SK-N-SH treated with all-trans-retinoic acid at 6 μM for 48 hours (cell line): ENCODE results near the gene PIK3R6.

Experiments
- ARNTL ChIP-seq: fragments of 450-650 bp; formaldehyde crosslinking; IDR thresholded peaks from 2 replicates; pipeline ENCODE4 v1.5.0; 2020; ENCODE audit warnings: low read depth, mild to moderate bottlenecking, moderate library complexity, borderline replicate concordance
- BACH2 ChIP-seq: fragments of 250-450 bp; sonication (Bioruptor Pico); IDR thresholded peaks from 2 replicates; pipeline ENCODE4 v1.9.0; 2021; ENCODE audit warnings: mild to moderate bottlenecking, borderline replicate concordance
- ESRRG ChIP-seq: fragments of 250-450 bp; sonication (Bioruptor Pico); IDR thresholded peaks from 2 replicates; pipeline ENCODE4 v1.6.1; 2021; ENCODE audit warnings: mild to moderate bottlenecking
- ISL1 ChIP-seq: fragments of 250-450 bp; sonication (Bioruptor Pico); IDR thresholded peaks from 2 replicates; pipeline ENCODE4 v2.1.2; 2022; ENCODE audit warnings: mild to moderate bottlenecking, moderate library complexity
- OSR1 ChIP-seq: fragments of 250-450 bp; sonication (Bioruptor Pico); IDR thresholded peaks from 2 replicates; pipeline ENCODE4 v1.8.0; 2022; ENCODE audit warnings: moderate library complexity, mild to moderate bottlenecking, inconsistent platforms
- PPARA ChIP-seq: fragments of 250-450 bp; sonication (Bioruptor Pico); IDR thresholded peaks from 2 replicates; pipeline ENCODE4 v1.5.0; 2020; ENCODE audit warnings: mild to moderate bottlenecking, borderline replicate concordance
- RARB ChIP-seq: fragments of 250-450 bp; sonication (Bioruptor Pico); IDR thresholded peaks from 2 replicates; pipeline ENCODE4 v1.8.0; 2021; ENCODE audit warnings: mild to moderate bottlenecking, moderate library complexity
- ZFP3 ChIP-seq: fragments of 250-450 bp; sonication (Bioruptor Pico); IDR thresholded peaks from 2 replicates; pipeline ENCODE4 v1.5.0; 2020; ENCODE audit warnings: mild to moderate bottlenecking, moderate library complexity
- ZFP30 ChIP-seq: fragments of 450-650 bp; formaldehyde crosslinking; IDR thresholded peaks from 2 replicates; pipeline ENCODE4 v1.5.0; 2022; ENCODE audit warnings: mild to moderate bottlenecking, moderate library complexity
- ZNF70 ChIP-seq: fragments of 450-650 bp; formaldehyde crosslinking; IDR thresholded peaks from 2 replicates; pipeline ENCODE4 v1.5.0; 2020; ENCODE audit warnings: mild to moderate bottlenecking, moderate library complexity
- TF ChIP-seq, protein P1 (sequence below): fragments of 250-450 bp; sonication (Bioruptor Pico); IDR thresholded peaks from 2 replicates; pipeline ENCODE4 v1.8.0; 2020; ENCODE audit warnings: mild to moderate bottlenecking, moderate library complexity, borderline replicate concordance
- TF ChIP-seq, protein P2 (sequence below): fragments of 250-450 bp; sonication (Bioruptor Pico); IDR thresholded peaks from 2 replicates; pipeline ENCODE4 v1.5.1; 2020; ENCODE audit warnings: low read depth, mild to moderate bottlenecking, moderate library complexity
- TF ChIP-seq, protein P3 (sequence below): fragments of 250-450 bp; sonication (Bioruptor Pico); IDR thresholded peaks from 2 replicates; pipeline ENCODE4 v1.5.0; 2020; ENCODE audit warnings: mild to moderate bottlenecking, moderate library complexity
- TF ChIP-seq, protein P4 (sequence below): fragments of 250-450 bp; sonication (Bioruptor Pico); IDR thresholded peaks from 2 replicates; pipeline ENCODE4 v1.5.1; 2021; ENCODE audit warnings: mild to moderate bottlenecking, moderate library complexity

DNA sequence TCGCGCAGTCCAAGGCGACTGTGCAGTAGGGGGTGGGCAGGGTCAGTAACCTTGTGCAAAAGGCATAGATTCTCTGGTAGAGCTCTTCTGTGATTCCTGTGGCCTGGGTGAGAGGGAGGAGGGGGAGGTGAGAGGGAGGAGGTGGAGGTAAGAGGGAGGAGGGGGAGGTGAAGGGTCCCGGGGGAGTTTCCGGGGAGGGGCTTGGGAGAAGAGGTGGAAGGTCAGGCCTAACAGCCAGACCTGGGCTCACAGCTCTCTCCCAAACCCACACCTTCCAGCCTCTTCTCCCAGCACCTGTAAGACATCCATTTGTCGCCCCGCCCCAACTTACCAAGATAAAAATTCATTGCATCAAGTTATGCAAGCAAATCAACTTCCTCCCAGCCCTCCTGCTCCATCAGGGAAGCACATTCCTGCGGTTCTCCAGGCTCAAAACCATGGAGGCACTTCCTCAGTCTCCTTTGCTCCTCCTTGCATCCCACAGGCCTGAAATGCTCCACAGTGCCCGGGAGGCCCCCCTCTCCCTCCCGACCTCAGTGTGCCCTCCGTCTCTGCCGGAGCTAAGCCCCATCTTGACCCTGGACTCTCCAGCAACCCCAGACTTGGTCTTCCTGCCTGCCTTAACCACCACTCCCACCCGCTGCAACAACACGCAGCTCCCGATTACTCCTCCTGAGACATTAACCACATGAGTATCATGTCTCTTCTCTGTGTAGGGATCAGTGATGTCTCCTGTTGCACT lies 30.5 kb downstream of the PIK3R6 start:
- TF ChIP-seq, protein P1, sequence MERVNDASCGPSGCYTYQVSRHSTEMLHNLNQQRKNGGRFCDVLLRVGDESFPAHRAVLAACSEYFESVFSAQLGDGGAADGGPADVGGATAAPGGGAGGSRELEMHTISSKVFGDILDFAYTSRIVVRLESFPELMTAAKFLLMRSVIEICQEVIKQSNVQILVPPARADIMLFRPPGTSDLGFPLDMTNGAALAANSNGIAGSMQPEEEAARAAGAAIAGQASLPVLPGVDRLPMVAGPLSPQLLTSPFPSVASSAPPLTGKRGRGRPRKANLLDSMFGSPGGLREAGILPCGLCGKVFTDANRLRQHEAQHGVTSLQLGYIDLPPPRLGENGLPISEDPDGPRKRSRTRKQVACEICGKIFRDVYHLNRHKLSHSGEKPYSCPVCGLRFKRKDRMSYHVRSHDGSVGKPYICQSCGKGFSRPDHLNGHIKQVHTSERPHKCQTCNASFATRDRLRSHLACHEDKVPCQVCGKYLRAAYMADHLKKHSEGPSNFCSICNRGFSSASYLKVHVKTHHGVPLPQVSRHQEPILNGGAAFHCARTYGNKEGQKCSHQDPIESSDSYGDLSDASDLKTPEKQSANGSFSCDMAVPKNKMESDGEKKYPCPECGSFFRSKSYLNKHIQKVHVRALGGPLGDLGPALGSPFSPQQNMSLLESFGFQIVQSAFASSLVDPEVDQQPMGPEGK (CRISPR knock-in tag): no peak
- TF ChIP-seq ARNTL (no peak), ZFP30 (CRISPR knock-in tag) (no peak), ZNF70 (CRISPR knock-in tag) (no peak), RARB (CRISPR knock-in tag) (no peak), PPARA (CRISPR knock-in tag) (no peak), OSR1 (CRISPR knock-in tag) (no peak), ISL1 (CRISPR knock-in tag) (no peak), BACH2 (CRISPR knock-in tag) (no peak), ZFP3 (CRISPR knock-in tag) (no peak), ESRRG (CRISPR knock-in tag) (no peak)
- TF ChIP-seq, protein P2, sequence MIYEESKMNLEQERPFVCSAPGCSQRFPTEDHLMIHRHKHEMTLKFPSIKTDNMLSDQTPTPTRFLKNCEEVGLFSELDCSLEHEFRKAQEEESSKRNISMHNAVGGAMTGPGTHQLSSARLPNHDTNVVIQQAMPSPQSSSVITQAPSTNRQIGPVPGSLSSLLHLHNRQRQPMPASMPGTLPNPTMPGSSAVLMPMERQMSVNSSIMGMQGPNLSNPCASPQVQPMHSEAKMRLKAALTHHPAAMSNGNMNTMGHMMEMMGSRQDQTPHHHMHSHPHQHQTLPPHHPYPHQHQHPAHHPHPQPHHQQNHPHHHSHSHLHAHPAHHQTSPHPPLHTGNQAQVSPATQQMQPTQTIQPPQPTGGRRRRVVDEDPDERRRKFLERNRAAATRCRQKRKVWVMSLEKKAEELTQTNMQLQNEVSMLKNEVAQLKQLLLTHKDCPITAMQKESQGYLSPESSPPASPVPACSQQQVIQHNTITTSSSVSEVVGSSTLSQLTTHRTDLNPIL (CRISPR knock-in tag): no peak
- TF ChIP-seq, protein P3, sequence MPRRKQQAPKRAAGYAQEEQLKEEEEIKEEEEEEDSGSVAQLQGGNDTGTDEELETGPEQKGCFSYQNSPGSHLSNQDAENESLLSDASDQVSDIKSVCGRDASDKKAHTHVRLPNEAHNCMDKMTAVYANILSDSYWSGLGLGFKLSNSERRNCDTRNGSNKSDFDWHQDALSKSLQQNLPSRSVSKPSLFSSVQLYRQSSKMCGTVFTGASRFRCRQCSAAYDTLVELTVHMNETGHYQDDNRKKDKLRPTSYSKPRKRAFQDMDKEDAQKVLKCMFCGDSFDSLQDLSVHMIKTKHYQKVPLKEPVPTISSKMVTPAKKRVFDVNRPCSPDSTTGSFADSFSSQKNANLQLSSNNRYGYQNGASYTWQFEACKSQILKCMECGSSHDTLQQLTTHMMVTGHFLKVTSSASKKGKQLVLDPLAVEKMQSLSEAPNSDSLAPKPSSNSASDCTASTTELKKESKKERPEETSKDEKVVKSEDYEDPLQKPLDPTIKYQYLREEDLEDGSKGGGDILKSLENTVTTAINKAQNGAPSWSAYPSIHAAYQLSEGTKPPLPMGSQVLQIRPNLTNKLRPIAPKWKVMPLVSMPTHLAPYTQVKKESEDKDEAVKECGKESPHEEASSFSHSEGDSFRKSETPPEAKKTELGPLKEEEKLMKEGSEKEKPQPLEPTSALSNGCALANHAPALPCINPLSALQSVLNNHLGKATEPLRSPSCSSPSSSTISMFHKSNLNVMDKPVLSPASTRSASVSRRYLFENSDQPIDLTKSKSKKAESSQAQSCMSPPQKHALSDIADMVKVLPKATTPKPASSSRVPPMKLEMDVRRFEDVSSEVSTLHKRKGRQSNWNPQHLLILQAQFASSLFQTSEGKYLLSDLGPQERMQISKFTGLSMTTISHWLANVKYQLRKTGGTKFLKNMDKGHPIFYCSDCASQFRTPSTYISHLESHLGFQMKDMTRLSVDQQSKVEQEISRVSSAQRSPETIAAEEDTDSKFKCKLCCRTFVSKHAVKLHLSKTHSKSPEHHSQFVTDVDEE (CRISPR knock-in tag): no peak
- TF ChIP-seq, protein P4, sequence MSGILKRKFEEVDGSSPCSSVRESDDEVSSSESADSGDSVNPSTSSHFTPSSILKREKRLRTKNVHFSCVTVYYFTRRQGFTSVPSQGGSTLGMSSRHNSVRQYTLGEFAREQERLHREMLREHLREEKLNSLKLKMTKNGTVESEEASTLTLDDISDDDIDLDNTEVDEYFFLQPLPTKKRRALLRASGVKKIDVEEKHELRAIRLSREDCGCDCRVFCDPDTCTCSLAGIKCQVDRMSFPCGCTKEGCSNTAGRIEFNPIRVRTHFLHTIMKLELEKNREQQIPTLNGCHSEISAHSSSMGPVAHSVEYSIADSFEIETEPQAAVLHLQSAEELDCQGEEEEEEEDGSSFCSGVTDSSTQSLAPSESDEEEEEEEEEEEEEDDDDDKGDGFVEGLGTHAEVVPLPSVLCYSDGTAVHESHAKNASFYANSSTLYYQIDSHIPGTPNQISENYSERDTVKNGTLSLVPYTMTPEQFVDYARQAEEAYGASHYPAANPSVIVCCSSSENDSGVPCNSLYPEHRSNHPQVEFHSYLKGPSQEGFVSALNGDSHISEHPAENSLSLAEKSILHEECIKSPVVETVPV (CRISPR knock-in tag): no peak
